A673 (cell line): Measurements from ENCODE around the gene ALDOC. TPM values are rescaled to one million over a fixed set of nuclear protein-coding genes. Genes with fewer than 3 reads are reported as not detected.
"Not testable (repeated sequence)": the region's sequence is repeated elsewhere in the genome, so short reads cannot be mapped to it uniquely, and the experiment has no call there.

Experiments used
- BruUV-seq: library from RNA; stranded (reverse); fragments of 400-500 nt; replicated peaks from 2 replicates; lab custom pipeline; 2021; lab: Mats Ljungman, UMichigan
- CTCF ChIA-PET: fragments of 300-600 bp; sonication (Branson Sonifier 250); formaldehyde crosslinking; loops from one replicate; lab custom pipeline; 2022; ENCODE audit warnings: antibody characterized with exemption; lab: Charles Lee
- POLR2A ChIA-PET: fragments of 300-600 bp; sonication (Branson Sonifier 250); formaldehyde crosslinking; loops from one replicate; lab custom pipeline; 2022; ENCODE audit warnings: antibody characterized with exemption; ENCODE audit not compliant: low non-redundant PET; lab: Charles Lee
- DNase-seq: peaks from one replicate; pipeline ENCODE4 v3.0.0-alpha.2; 2015; ENCODE audit warnings: low spot score
- H3K27ac ChIP-seq: fragments of 200-600 bp; sonication (generic); 2 replicates; pipeline ENCODE4 v1.5.1; 2016; ENCODE audit warnings: mixed run types, low read depth, mild to moderate bottlenecking, mixed read lengths, antibody characterized with exemption, low read length; ENCODE audit not compliant: poor library complexity, severe bottlenecking
- H3K27me3 ChIP-seq: fragments of 200-600 bp; sonication (generic); replicated peaks from 2 replicates; pipeline ENCODE4 v1.6.1; 2017; ENCODE audit warnings: mixed run types, low read depth, mild to moderate bottlenecking, mixed read lengths, antibody characterized with exemption, low read length; ENCODE audit not compliant: insufficient read depth, poor library complexity
- H3K36me3 ChIP-seq: fragments of 200-600 bp; sonication (generic); 2 replicates; pipeline ENCODE4 v1.6.1; 2016; ENCODE audit warnings: mixed run types, mild to moderate bottlenecking, mixed read lengths, antibody characterized with exemption, low read length; ENCODE audit not compliant: insufficient read depth, poor library complexity, severe bottlenecking
- H3K4me1 ChIP-seq: fragments of 200-600 bp; sonication (generic); 2 replicates; pipeline ENCODE4 v1.6.1; 2017; ENCODE audit warnings: mixed run types, mild to moderate bottlenecking, mixed read lengths, antibody characterized with exemption, low read length; ENCODE audit not compliant: insufficient read depth, poor library complexity, severe bottlenecking
- H3K4me3 ChIP-seq: fragments of 200-600 bp; sonication (generic); 2 replicates; pipeline ENCODE4 v1.5.1; 2016; ENCODE audit warnings: low read depth, mixed run types, mild to moderate bottlenecking, mixed read lengths, low read length; ENCODE audit not compliant: poor library complexity, severe bottlenecking
- H3K9me3 ChIP-seq: fragments of 200-600 bp; sonication (generic); 2 replicates; pipeline ENCODE4 v1.6.1; 2016; ENCODE audit warnings: mixed run types, low read depth, mild to moderate bottlenecking, mixed read lengths, antibody characterized with exemption, low read length; ENCODE audit not compliant: poor library complexity, severe bottlenecking
- CTCF ChIP-seq: fragments of 300-800, 200-600 bp; sonication (generic); conservative IDR thresholded peaks from 2 replicates; pipeline ENCODE4 v1.5.1; 2017; ENCODE audit warnings: low read depth, mild to moderate bottlenecking, antibody characterized with exemption, low read length, moderate library complexity, mixed read lengths
- EZH2 ChIP-seq: fragments of 200-600 bp; sonication (generic); IDR thresholded peaks from 2 replicates; pipeline ENCODE4 v1.6.1; 2017; ENCODE audit warnings: borderline replicate concordance, low read depth, mild to moderate bottlenecking, mixed read lengths, antibody characterized with exemption, low read length; ENCODE audit not compliant: poor library complexity, severe bottlenecking
- intact Hi-C: fragments of 100-400 bp; cut with micrococcal nuclease; formaldehyde crosslinking; loops from one replicate; pipeline ENCODE4 v1.10.0; 2022; ENCODE audit not compliant: unreplicated experiment
- total RNA-seq: library from RNA; stranded (reverse); gene quantifications from 2 replicates; pipeline ENCODE4 v1.2.3, GENCODE V29; 2021

The ALDOC gene
- total RNA-seq, 1 experiment from 2014 or later, result 9.7 TPM

DNA sequence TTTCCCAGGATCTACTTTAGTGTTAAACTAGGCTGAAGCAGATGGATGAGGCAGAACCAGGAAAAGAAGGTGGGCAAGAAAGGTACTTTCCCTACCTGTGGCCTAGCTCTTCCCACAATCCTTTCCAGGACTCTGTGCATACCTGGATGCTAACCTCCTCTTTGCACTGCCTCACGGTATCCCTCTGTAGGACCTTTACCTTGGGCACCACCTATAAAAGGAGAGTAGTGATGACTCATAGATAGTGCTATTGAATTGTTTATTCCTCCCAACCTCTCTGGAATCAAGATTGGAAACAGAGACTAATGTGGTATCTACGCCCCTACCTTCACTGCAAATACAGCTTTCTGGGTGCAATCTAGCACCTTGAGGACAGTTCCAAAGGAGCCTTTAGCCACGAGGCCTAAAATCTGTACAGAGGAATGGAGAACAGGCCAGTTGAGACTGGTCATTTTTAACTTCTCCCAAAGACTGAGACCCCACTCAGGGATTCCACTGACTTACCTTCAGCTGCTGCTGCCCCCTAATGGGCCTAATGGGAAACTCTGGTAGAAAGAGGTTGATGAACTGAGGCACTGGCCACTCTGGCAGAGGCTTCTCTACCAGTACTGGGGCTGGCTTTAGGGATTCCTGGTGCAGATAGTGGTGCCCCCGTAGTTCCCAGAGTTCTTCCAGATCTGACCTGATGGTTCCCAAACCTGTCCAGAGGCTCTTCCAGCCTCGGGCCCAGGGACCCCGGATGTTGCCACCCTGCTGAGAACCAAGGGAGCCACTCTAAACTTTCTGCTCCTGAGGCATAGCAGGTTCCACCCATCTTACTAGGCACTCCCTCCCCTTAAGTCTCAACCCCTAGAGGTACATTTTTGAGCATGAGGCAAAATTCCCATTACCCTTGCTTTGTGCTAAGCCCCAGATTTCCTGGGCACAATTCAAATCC, 36.5 kb upstream of the ALDOC start:
- peaks cover 45% of the 10 kb centered on the region for H3K36me3 ChIP-seq
- H3K4me3 ChIP-seq, result no peak overlapping the region
- ChIA-PET POLR2A (no interaction called here), CTCF (interaction anchor here (0.5 to 1.2 kb wide), 3 partner anchors 14 to 24 kb away, joined by 3 to 4 read pairs (median 3); no protein-coding TSS in a partner anchor)
- peak; percentile 62 for DNase-seq
- no peaks in the 10 kb centered on the region for H3K9me3 ChIP-seq
- no peaks in the 10 kb centered on the region for H3K4me1 ChIP-seq
- intact Hi-C loops, result loop anchor here (1.0 kb wide), 1 partner anchor 119 kb away; no protein-coding TSS in a partner anchor
- H3K27me3 ChIP-seq, result no peaks in the 10 kb centered on the region
- no peak overlapping the region for H3K27ac ChIP-seq
- BruUV-seq, result no TSS peak
- TF ChIP-seq EZH2 (no peak), CTCF (peak; percentile 81)

DNA sequence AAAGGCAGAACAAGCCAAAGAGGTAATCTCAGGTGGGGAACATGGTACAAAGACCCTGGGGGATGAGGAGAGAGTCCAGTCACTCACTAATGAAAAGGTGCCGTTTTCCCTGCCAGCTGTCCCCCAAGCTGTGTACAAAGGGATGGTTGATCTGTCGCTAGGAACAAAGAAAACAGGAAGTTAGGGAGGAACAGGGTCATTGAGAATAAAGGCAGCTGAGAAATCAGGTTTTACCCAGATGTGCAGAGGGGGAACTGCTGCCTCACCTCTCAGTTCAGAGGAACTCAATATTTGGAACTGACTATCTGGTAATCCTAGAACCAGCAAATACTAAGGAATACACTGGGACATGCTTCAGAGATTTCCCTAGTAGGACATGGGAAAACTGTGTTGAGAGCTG, 35.8 kb upstream of the ALDOC start:
- H3K9me3 ChIP-seq, result no peaks in the 10 kb centered on the region
- H3K4me3 ChIP-seq, result no peak overlapping the region
- peaks cover 42% of the 10 kb centered on the region for H3K36me3 ChIP-seq
- no TSS peak for BruUV-seq
- ChIA-PET POLR2A (no interaction called here), CTCF (interaction anchor here (0.5 to 1.1 kb wide), 2 partner anchors 14 to 24 kb away, joined by 3 to 4 read pairs; no protein-coding TSS in a partner anchor)
- no peak for DNase-seq
- no peaks in the 10 kb centered on the region for H3K4me1 ChIP-seq
- TF ChIP-seq CTCF, result no peak
- no peak for TF ChIP-seq EZH2
- no peaks in the 10 kb centered on the region for H3K27me3 ChIP-seq
- H3K27ac ChIP-seq, result no peak overlapping the region
- intact Hi-C loops, result no loop called here

DNA sequence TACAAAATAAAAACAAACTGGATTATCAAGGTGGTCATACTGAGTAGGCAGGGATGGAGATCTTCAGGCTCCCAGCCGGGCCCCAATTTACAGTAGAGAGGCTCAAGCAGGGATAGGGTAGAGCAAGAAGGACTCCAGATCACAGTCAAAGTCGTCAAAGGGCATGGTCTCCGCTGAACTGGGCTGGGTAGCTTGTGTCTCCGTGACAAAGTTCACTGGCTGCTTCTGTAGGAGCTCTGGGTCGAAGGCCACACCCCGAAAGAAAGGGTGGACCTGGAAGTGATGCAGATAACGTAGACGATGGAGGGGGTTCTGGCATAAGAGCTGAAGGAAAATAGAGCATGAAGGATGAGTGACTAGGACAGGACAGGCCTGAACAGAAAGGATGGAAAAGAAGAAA, 33.7 kb upstream of the ALDOC start:
- H3K4me1 ChIP-seq, result no peaks in the 10 kb centered on the region
- ChIA-PET POLR2A (no interaction called here), CTCF (no interaction called here)
- no peak overlapping the region for H3K4me3 ChIP-seq
- DNase-seq, result no peak
- H3K36me3 ChIP-seq, result peaks cover 21% of the 10 kb centered on the region
- TF ChIP-seq EZH2 (no peak), CTCF (no peak)
- BruUV-seq, result no TSS peak
- intact Hi-C loops, result no loop called here
- H3K27ac ChIP-seq, result no peak overlapping the region
- no peaks in the 10 kb centered on the region for H3K9me3 ChIP-seq
- H3K27me3 ChIP-seq, result no peaks in the 10 kb centered on the region

- intact Hi-C loops, BruUV-seq: not testable (repeated sequence)
Measured at GRCh38 chr17:28604031-28604430, 27.3 kb upstream of the ALDOC start.

More at GRCh38 chr17:28604031-28604430, 27.3 kb upstream of the ALDOC start:
- POLR2A ChIA-PET, H3K4me1 ChIP-seq, H3K4me3 ChIP-seq, H3K36me3 ChIP-seq, DNase-seq, H3K27me3 ChIP-seq, CTCF ChIA-PET, H3K9me3 ChIP-seq, H3K27ac ChIP-seq: not testable (repeated sequence)
